ENCODE data around the gene TRAPPC2B.

Gene TRAPPC2B

GRCh38 chr19:57382806-57383488 is 19.6 kb downstream of the TRAPPC2B start:
- no peak for DNase-seq (ENCODE audit: low read depth)
- TF ChIP-seq CTCF (conservative IDR thresholded peaks at IDR 0.05; ENCODE audit: low read depth, low read length): no peak
- no peak overlapping the region for H3K4me3 ChIP-seq (ENCODE audit: low read length)

GRCh38 chr19:57389194-57389729 is 25.9 kb downstream of the TRAPPC2B start:
- DNase-seq (ENCODE audit: low read depth): no peak
- peak overlapping the region; percentile 96 for H3K4me3 ChIP-seq (ENCODE audit: low read length)
- no peak for TF ChIP-seq CTCF (conservative IDR thresholded peaks at IDR 0.05; ENCODE audit: low read depth, low read length)

GRCh38 chr19:57389730-57390598 is 26.6 kb downstream of the TRAPPC2B start, which contains the start of gene ZNF548:
Gene ZNF548, plus strand, starts transcription at chr19:57389854. Its CDS starts 246 bp downstream, at chr19:57390100.
- TF ChIP-seq CTCF (conservative IDR thresholded peaks at IDR 0.05; ENCODE audit: low read depth, low read length): peak; percentile 22
- H3K4me3 ChIP-seq (ENCODE audit: low read length): peak within 1 kb of the TSS; percentile 96
- DNase-seq (ENCODE audit: low read depth): peak; percentile 96

GRCh38 chr19:57395710-57396109 is 32.4 kb downstream of the TRAPPC2B start:
- DNase-seq (ENCODE audit: low read depth): no peak
- no peak for TF ChIP-seq CTCF (conservative IDR thresholded peaks at IDR 0.05; ENCODE audit: low read depth, low read length)
- no peak overlapping the region for H3K4me3 ChIP-seq (ENCODE audit: low read length)

GRCh38 chr19:57398868-57399267 is 35.5 kb downstream of the TRAPPC2B start:
- DNase-seq (ENCODE audit: low read depth): no peak
- no peak for TF ChIP-seq CTCF (conservative IDR thresholded peaks at IDR 0.05; ENCODE audit: low read depth, low read length)
- H3K4me3 ChIP-seq (ENCODE audit: low read length): no peak overlapping the region

GRCh38 chr19:57403737-57404563 is 40.6 kb downstream of the TRAPPC2B start:
- no peak for TF ChIP-seq CTCF (conservative IDR thresholded peaks at IDR 0.05; ENCODE audit: low read depth, low read length)
- no peak for DNase-seq (ENCODE audit: low read depth)
- no peak overlapping the region for H3K4me3 ChIP-seq (ENCODE audit: low read length)
